WI38 (cell line): Measurements from ENCODE around the gene GRIN1.

Experiments
- H3K4me3 ChIP-seq: 2 replicates; pipeline ENCODE4 v1.5.1; 2011; ENCODE audit warnings: low read depth, mild to moderate bottlenecking, control low read depth, low read length
- TF ChIP-seq, protein P1 (sequence below): IDR thresholded peaks from 2 replicates; pipeline ENCODE4 v1.5.1; 2012; ENCODE audit warnings: low read depth, mild to moderate bottlenecking, control low read depth, low read length

The GRIN1 gene

DNA sequence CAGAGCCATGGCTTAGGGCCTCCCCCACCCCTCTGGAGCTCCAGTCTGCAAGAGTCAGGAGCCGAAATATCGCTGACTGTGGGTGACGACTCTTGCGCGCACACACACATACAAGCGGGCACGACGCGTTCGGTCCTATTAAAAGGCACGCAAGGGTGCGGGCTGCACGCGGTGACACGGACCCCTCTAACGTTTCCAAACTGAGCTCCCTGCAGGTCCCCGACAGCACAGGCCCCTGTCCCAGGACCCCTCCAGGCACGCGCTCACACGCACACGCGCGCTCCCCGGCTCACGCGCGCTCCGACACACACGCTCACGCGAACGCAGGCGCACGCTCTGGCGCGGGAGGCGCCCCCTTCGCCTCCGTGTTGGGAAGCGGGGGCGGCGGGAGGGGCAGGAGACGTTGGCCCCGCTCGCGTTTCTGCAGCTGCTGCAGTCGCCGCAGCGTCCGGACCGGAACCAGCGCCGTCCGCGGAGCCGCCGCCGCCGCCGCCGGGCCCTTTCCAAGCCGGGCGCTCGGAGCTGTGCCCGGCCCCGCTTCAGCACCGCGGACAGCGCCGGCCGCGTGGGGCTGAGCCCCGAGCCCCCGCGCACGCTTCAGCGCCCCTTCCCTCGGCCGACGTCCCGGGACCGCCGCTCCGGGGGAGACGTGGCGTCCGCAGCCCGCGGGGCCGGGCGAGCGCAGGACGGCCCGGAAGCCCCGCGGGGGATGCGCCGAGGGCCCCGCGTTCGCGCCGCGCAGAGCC, at the start of gene GRIN1:
Gene GRIN1, plus strand, starts transcription at position 433 of the 746 bp plus-strand sequence. CDS start 333 bp downstream, outside the sequence.
- TF ChIP-seq, protein P1, sequence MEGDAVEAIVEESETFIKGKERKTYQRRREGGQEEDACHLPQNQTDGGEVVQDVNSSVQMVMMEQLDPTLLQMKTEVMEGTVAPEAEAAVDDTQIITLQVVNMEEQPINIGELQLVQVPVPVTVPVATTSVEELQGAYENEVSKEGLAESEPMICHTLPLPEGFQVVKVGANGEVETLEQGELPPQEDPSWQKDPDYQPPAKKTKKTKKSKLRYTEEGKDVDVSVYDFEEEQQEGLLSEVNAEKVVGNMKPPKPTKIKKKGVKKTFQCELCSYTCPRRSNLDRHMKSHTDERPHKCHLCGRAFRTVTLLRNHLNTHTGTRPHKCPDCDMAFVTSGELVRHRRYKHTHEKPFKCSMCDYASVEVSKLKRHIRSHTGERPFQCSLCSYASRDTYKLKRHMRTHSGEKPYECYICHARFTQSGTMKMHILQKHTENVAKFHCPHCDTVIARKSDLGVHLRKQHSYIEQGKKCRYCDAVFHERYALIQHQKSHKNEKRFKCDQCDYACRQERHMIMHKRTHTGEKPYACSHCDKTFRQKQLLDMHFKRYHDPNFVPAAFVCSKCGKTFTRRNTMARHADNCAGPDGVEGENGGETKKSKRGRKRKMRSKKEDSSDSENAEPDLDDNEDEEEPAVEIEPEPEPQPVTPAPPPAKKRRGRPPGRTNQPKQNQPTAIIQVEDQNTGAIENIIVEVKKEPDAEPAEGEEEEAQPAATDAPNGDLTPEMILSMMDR, result no peak
- H3K4me3 ChIP-seq, result no peak within 1 kb of the TSS

DNA sequence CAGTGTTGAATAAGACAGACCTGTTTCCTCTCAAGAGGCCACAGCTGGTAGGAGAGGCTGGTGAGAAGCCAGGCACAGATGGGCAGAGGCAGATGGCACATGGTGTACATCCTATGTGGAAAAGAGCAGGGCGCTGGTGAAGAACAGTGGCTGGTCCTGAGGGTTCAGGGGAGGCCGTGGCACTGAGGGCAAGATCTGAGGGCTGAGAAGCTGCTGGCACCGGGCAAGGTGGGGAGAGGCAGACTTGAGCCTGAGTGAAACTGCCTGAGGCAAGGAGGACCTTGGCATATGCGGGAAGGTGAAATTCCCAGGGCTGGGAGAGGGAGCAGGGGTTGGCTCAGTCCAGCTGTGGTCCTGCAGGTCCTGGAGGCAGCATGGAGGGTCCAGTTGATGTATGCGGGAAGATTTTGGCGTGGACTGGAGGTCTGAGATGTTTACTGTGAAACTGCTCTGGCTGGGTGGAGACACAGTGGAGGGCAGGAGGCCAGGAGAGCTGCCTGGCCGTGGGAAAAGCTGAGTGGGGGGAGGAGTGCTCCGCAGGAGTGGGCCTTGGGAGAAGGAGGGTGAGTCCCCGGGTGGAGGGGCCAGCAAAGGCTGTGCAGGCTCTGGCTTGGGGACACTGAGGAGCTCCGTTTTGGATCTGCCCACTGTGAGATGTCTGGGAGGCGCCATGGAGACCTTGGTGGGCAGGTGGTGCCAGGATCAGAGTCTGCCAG, 49.6 kb upstream of the GRIN1 start:
- no peak overlapping the region for H3K4me3 ChIP-seq
- TF ChIP-seq, protein P1, result no peak

DNA sequence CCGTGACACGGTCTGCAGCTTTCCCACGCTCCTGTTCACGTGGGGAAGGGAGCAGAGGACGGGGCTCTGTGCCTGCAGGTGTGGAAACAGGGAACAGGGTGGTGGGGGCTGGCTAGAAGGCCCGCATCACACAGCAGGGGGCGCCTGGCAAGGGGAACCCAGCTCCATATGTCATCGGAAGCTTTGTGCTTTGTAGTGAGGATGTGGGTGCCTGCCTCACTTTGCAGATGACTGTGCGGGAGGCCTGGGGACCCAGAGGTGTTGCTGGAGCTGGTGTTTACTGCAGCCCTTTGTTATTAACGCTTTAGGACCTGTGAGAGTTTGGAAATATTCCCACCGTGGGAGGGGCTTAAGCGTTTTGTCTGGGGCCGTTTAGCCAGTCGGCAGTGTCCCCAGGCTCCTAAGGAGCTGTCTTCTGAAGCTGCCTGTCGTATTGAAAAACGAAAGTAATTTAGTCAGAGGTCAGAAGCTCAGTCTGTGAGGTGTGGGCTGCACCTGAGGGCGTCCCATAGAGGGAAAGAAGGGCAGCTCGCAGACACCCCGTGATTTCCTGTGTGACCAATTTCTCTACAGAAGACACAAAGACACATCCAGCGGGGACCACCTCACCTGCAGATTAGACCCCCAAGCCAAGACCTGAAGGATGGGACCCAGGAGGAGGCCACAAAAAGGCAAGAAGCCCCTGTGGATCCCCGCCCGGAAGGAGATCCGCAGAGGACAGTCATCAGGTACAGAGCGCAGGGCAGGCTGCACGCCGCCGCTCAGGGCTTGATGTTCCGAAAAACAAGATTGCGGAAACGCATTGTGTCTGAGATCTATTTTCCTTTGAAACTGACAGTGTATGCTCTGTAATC, 43.1 kb upstream of the GRIN1 start:
- no peak overlapping the region for H3K4me3 ChIP-seq
- TF ChIP-seq, protein P1, result no peak

DNA sequence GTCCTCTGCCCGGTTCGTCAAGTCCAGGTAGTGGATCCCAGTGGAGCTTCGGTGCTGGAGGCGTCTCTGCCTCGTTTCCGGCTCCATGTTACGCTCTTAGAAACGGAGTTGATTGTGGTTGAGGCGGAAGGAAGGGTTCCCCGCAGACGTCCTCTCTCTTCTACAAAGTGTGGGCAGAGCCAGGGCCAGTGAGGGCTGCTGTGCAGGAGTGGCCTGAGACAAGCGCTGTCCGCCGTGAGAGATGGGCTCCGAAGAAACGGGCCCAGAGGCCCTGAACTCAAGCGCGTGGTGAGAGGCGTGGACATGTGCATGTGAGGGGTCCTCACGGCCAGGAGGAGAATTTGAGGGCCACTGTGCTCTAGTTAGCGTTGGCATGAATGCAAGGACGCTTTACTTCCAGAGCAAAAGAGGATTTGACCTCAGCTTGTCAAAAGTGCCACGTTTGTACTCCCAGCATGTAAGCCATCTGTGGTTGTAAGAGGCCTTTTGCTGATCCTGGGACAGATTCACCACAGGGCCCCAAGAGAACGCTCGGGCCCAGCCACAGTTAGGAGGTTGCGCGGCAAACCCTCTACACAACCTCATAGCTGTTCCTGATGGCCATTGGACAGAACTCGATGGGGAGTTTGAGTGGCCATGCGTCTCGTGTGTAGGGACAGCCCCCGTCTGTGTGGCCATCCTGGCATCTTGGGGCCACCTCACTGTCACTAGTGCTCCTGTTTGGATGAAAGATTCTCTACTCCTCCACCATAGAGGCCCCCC, 42.0 kb upstream of the GRIN1 start:
- TF ChIP-seq, protein P1, result no peak

DNA sequence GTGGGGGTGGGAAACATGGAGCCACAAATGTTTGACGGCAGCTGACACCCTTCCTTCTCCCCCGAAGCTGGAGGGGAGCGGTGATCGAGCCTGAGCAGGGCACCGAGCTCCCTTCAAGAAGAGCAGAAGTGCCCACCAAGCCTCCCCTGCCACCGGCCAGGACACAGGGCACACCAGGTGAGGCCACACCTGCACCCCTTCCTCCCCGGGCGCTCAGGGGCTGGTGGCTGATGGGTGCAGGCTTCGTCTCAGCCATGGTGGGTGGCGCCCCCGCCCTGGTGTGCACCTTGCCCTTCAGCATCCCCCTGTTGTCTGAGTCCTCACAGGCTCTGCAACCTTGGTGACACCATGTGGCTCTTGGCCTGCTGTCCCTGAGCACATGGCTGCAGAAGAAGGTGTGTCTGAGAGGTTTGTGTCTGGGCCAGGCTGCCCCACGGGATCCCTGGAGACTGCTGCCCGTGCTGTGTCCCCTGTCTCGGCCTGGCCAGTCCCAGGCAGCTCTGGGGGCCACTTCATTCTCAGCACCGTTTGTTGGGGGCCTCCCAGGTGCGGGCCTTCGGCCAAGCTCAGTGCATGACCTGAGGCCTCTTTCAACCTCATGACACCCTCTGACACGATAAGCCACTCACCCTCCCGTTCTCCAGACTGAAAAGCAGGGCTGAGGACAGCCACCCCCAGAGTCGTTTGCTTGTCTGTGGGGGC, 41.0 kb upstream of the GRIN1 start:
- TF ChIP-seq, protein P1, result no peak
- no peak overlapping the region for H3K4me3 ChIP-seq

More for the DNA sequence above, 42.0 kb upstream of the GRIN1 start:
- H3K4me3 ChIP-seq, result no peak overlapping the region

DNA sequence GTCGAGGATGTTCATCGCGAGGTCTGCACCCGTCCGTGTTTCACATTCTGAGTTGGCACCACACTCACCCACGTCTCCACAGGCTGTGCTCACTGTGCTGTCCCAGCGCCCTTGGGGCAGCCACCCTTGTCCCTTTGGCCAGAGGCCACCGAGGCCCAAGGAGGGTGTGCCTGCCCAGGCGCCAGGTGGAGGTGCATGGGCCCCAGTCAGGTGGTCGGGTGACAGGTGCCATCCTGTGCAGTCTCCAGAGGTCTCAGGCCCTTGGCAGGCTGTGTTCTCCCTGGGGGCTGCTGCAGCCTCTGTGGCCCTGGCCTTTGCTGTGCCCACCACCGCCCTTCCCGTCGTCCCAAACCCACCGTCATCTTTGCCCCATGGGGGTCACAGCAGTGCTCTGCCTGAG, 39.7 kb upstream of the GRIN1 start:
- TF ChIP-seq, protein P1, result no peak
- no peak overlapping the region for H3K4me3 ChIP-seq
